Gastrocnemius medialis (tissue), 4 donors: ENCODE results near the gene DNAJB5.

Experiments used
- POLR2A ChIP-seq, 2 donors: fragments of 450-650 bp; IDR thresholded peaks; one replicate each; pipeline ENCODE4 v1.6.1; 2017; ENCODE audit warnings: antibody characterized with exemption in 2 of 2, mild to moderate bottlenecking in 2 of 2, moderate library complexity in 2 of 2
- TF ChIP-seq, protein P1 (sequence below), 5 experiments: fragments of 450-650 bp in 3 of 5; fragments of 200-600 bp in 2 of 5; sonication (generic) in 2 of 5; IDR thresholded peaks in 4 of 5; conservative IDR thresholded peaks in 1 of 5; 1 replicate in 4 of 5; 2 replicates in 1 of 5; pipeline ENCODE4 v1.5.1; 2016 to 2019; ENCODE audit warnings: antibody characterized with exemption in 5 of 5, mild to moderate bottlenecking in 3 of 5, moderate library complexity in 3 of 5

GRCh38 chr9:35026671-35027070 is 37.1 kb downstream of the DNAJB5 start:
- TF ChIP-seq, protein P1, sequence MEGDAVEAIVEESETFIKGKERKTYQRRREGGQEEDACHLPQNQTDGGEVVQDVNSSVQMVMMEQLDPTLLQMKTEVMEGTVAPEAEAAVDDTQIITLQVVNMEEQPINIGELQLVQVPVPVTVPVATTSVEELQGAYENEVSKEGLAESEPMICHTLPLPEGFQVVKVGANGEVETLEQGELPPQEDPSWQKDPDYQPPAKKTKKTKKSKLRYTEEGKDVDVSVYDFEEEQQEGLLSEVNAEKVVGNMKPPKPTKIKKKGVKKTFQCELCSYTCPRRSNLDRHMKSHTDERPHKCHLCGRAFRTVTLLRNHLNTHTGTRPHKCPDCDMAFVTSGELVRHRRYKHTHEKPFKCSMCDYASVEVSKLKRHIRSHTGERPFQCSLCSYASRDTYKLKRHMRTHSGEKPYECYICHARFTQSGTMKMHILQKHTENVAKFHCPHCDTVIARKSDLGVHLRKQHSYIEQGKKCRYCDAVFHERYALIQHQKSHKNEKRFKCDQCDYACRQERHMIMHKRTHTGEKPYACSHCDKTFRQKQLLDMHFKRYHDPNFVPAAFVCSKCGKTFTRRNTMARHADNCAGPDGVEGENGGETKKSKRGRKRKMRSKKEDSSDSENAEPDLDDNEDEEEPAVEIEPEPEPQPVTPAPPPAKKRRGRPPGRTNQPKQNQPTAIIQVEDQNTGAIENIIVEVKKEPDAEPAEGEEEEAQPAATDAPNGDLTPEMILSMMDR (IDR thresholded peaks at IDR 0.05 in 4 of 5, conservative IDR thresholded peaks at IDR 0.05 in 1 of 5) = no peak
- TF ChIP-seq POLR2A (IDR thresholded peaks at IDR 0.05) = no peak
